ENCODE data around the gene FKBP10.
"Not testable (repeated sequence)": the region's sequence is repeated elsewhere in the genome, so short reads cannot be mapped to it uniquely, and the experiment has no call there.

Gene FKBP10

GRCh38 chr17:41811549-41812380, 1.0 kb upstream of the FKBP10 start, which contains the start of gene P3H4:
P3H4 (minus strand) TSS chr17:41811949; CDS start chr17:41811915, 34 bp downstream.
- DNase-seq: peak; percentile 52 to 56

- no peak for DNase-seq
These were observed 412 bp downstream of the FKBP10 start for GRCh38 chr17:41813152-41813680.

- no peak for DNase-seq
These were observed 908 bp downstream of the FKBP10 start for GRCh38 chr17:41813699-41814124.

- DNase-seq: no peak
These were observed 1.4 kb downstream of the FKBP10 start for GRCh38 chr17:41814195-41814594.

GRCh38 chr17:41816637-41817320, 4.0 kb downstream of the FKBP10 start:
- no peak for DNase-seq

- DNase-seq: no peak
These were observed 5.2 kb downstream of the FKBP10 start for GRCh38 chr17:41818024-41818423.

- no peak for DNase-seq
These were observed 9.0 kb downstream of the FKBP10 start for GRCh38 chr17:41821776-41822175.

GRCh38 chr17:41822216-41823140, 9.7 kb downstream of the FKBP10 start:
- no peak for DNase-seq

GRCh38 chr17:41823141-41823524, 10.3 kb downstream of the FKBP10 start:
- DNase-seq: no peak

- DNase-seq: no peak
These were observed 10.8 kb downstream of the FKBP10 start for GRCh38 chr17:41823580-41823979.

- no peak for DNase-seq
These were observed 11.3 kb downstream of the FKBP10 start for GRCh38 chr17:41824086-41824485.

- DNase-seq: no peak
These were observed 12.5 kb downstream of the FKBP10 start for GRCh38 chr17:41825175-41825845.

- DNase-seq: not testable (repeated sequence)
These were observed 17.2 kb downstream of the FKBP10 start for GRCh38 chr17:41829961-41830360.

GRCh38 chr17:41835214-41835799, 22.5 kb downstream of the FKBP10 start:
- DNase-seq: no peak

GRCh38 chr17:41835800-41836549, 23.2 kb downstream of the FKBP10 start, which contains the start of gene NT5C3B:
NT5C3B (minus strand) TSS chr17:41836232; CDS start chr17:41836193, 39 bp downstream.
- peak in 1 of 2 experiments; percentile 25 for DNase-seq

- DNase-seq: no peak
These were observed 23.9 kb downstream of the FKBP10 start for GRCh38 chr17:41836550-41837196.

GRCh38 chr17:41837761-41838538, 25.1 kb downstream of the FKBP10 start, which contains the start of gene KLHL10:
KLHL10 (plus strand) TSS chr17:41837825; CDS start chr17:41837933, 108 bp downstream.
- DNase-seq: no peak

GRCh38 chr17:41839448-41839847, 26.6 kb downstream of the FKBP10 start:
- not testable (repeated sequence) for DNase-seq

- not testable (repeated sequence) for DNase-seq
These were observed 28.0 kb downstream of the FKBP10 start for GRCh38 chr17:41840781-41841180.
